Measurements from ENCODE around the gene TRPM3.

DNA sequence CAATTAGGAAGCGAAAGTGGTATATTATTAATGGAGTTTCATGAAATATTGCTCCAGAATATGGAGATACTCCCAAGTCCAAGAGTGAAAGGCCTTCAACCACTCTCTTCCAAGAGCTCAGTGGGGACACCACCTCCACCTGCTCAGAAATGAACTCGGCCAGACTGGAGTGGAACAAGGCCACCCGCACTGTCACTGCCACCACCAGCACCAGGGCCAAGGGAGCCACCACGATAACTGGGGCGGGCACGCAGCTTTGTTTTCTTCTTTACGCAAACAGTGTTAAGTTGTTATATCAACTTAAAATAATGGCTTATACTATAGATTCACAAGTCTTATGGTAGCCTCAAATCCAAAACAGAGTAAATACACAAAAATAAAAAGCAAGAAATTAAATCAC lies 204.1 kb downstream of the TRPM3 start:
- TF ChIP-seq, protein P1, sequence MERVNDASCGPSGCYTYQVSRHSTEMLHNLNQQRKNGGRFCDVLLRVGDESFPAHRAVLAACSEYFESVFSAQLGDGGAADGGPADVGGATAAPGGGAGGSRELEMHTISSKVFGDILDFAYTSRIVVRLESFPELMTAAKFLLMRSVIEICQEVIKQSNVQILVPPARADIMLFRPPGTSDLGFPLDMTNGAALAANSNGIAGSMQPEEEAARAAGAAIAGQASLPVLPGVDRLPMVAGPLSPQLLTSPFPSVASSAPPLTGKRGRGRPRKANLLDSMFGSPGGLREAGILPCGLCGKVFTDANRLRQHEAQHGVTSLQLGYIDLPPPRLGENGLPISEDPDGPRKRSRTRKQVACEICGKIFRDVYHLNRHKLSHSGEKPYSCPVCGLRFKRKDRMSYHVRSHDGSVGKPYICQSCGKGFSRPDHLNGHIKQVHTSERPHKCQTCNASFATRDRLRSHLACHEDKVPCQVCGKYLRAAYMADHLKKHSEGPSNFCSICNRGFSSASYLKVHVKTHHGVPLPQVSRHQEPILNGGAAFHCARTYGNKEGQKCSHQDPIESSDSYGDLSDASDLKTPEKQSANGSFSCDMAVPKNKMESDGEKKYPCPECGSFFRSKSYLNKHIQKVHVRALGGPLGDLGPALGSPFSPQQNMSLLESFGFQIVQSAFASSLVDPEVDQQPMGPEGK (CRISPR knock-in tag; IDR thresholded peaks at IDR 0.05; ENCODE audit: borderline replicate concordance), result no peak
- no peak for TF ChIP-seq RARB (CRISPR knock-in tag; IDR thresholded peaks at IDR 0.05)
- no peak for TF ChIP-seq ARNTL (CRISPR knock-in tag; IDR thresholded peaks at IDR 0.05; ENCODE audit: borderline replicate concordance, low read depth)
- no peak for TF ChIP-seq ZNF70 (CRISPR knock-in tag; IDR thresholded peaks at IDR 0.05)

Measured in SK-N-SH treated with all-trans-retinoic acid at 6 μM for 48 hours (cell line).